ENCODE measurements around the gene C16orf74.

- TF ChIP-seq CTCF (IDR thresholded peaks at IDR 0.05; ENCODE audit: low read depth, low read length, poor library complexity, severe bottlenecking) (no peak), EZH2phosphoT487 (IDR thresholded peaks at IDR 0.05; ENCODE audit: borderline replicate concordance, low read length) (no peak)
These were observed 38.9 kb upstream of the C16orf74 start for GRCh38 chr16:85789773-85790172.
